GM12801 (cell line): ENCODE results near the gene THEM4.

Experiments
- TF ChIP-seq, protein P1 (sequence below): IDR thresholded peaks from one replicate; pipeline ENCODE4 v1.5.1; 2011; ENCODE audit warnings: control low read depth; ENCODE audit not compliant: insufficient read length; ENCODE audit errors: extremely low read depth

The THEM4 gene

DNA sequence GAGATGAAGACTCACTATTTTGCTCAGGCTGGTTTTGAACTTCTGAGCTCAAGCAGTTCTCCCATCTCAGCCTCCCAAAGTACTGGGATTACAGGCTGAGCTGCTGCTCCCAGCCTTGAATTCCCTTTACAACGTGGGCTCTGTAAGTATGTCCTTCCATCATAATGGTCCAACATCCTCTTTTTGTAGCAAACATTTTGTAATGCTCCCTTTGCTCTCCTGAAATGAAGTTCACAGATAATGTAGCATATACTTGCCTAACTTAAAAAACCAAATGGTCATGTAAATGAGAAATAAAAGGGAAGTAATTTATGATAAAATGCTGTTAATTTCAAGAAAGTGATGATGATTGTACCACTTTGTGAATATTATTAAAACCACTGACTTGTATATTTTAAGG is 30.5 kb upstream of the THEM4 start:
- TF ChIP-seq, protein P1, sequence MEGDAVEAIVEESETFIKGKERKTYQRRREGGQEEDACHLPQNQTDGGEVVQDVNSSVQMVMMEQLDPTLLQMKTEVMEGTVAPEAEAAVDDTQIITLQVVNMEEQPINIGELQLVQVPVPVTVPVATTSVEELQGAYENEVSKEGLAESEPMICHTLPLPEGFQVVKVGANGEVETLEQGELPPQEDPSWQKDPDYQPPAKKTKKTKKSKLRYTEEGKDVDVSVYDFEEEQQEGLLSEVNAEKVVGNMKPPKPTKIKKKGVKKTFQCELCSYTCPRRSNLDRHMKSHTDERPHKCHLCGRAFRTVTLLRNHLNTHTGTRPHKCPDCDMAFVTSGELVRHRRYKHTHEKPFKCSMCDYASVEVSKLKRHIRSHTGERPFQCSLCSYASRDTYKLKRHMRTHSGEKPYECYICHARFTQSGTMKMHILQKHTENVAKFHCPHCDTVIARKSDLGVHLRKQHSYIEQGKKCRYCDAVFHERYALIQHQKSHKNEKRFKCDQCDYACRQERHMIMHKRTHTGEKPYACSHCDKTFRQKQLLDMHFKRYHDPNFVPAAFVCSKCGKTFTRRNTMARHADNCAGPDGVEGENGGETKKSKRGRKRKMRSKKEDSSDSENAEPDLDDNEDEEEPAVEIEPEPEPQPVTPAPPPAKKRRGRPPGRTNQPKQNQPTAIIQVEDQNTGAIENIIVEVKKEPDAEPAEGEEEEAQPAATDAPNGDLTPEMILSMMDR: no peak

DNA sequence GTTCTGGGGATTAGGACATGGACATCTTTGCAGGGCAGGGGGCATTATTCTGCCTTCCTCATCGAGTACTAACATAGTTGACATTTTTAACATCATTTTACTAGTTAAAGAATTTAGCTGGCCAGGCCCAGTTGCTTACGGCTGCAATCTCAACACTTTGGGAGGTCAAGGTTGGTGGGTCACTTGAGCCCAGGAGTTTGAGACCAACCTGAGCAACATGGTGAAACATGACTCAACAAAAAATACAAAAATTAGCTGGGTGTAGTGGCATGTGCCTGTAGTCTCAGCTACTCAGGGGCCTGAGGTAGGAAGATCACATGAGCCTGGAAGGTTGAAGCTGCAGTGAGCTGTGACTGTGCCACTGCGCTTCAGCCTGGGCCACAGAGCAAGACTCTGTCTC is 29.8 kb upstream of the THEM4 start:
- TF ChIP-seq, protein P1: no peak

DNA sequence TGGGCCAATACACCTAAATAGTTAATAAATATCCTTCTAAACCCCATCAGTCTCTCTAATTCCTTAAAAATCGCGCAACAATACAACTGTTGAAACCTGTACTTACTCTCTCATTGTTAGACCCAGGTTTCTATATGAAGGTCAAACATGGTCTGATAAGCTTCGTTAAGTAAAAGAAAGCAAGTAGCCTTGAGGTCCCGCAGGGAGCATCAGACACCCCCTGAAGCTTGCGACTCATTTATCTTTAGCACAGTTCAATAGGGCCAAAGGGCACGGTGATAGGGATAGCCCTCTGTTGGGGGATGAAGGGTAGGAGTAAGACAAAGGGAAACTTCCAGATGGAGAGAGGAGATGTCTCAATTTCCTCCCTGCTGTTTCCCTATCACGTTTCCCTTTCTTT is 27.3 kb upstream of the THEM4 start:
- TF ChIP-seq, protein P1: no peak

DNA sequence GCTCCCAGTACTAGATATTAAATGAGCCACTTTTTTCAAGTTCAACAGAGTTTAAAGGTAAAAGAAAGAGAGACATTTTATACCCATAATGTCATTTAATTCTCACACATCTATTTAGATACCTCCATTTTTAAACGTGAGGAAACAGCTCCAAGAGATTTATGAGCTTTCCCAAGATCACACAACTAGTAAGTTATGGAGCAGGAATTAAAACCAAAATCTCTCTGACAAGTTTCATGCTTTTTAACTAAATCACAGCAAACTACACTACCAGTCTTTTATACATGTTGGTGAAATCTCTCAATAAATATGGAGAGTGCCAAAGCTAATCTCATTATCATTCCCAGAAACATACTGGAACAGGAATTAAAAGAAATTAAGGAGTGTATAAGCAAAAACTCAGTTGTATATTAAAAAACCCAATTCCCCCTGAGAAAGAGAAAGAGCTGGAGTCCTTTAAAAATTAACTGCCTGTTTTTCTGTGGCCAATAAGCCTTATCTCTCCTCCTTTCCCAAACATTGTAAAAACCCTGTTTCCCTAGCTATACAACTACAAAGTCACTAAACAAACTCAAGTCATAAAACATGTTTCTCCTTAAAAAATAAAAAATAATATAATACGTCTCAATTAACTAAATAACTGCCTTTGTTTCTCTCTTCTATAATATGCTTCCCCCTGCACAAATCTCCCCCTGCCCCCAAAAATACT is 26.7 kb upstream of the THEM4 start:
- TF ChIP-seq, protein P1: no peak

DNA sequence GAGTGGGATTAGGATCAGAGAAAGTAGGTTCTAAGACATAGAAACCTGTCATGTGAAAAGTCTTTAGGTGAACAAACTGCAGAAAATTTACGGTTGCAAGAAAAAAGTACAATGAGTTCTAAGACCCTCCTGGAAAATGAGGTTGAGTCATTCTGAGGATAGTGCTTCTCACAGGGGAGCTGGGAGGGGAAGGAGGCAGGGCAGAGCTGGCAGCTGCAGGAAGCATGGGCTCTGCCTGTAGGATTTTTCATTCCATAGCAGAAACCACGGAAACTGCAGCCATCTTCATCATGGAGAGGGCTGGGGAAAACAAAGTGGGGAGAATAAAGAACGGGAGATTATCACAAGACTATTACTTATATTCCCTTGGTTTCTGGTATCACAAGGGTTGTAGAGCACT is 25.8 kb upstream of the THEM4 start:
- TF ChIP-seq, protein P1: no peak

DNA sequence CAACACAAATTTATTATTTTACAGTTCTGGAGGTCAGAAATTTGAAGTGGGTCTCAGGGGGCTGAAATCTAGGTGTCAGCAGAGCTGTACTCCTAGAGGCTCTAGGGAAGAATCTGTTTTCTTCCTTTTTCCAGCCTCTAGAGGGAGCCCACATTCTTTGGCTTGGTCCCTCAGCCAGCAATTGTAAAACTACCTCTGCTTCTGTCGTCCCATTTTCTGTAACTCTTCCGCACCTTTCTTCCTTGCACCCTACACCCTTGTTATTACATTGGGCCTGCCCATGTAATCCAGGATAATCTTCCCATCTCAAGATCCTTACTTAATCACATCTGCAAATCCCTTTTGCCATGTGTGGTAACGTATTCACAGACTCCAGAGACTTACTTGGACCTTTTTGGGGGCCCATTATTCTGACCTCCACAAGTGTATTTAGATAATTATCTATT is 24.8 kb upstream of the THEM4 start:
- TF ChIP-seq, protein P1: no peak

DNA sequence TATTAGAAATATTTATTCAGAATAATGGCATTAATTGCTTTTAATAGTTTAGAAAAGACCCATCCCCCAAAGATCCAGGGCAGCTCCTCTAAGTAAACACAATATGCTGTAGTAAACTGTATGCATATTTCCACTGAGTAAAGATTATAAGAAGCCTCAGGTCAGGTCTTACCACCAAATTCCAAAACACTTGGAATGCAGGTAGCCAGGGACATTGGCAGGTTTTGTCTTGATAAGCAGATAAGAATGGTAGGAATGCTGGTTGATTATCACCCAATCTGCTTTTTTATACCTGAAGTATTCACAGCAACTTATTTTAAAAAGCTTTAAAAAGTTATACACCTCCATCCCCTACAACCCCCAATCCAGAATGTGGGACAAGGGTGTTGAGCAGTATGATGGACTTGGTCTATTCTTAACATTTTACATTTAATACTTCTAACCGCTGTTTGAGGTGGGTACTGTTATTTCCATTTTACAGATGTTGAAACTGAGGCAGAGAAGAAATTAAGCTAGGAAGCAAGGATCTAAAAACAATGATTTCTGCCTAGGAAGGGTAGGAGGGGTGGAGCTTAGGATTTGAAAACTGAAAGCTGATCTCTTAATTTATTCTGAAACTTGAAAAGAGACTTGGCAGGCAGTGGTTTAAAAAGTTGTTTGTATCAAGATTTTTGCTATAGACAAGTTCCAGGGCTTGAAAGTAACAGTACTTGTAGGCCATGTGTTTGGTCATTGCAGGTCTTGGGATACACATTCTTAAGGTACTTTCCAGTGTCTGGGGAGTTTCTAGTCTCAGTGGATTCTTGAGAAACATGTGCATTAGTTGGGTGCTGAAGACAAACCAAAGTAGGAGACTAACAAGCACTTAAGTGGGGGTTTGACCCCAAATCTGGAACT is 15.6 kb upstream of the THEM4 start:
- TF ChIP-seq, protein P1: no peak
